ENCODE data around the gene ASB11.

The ASB11 gene

DNA sequence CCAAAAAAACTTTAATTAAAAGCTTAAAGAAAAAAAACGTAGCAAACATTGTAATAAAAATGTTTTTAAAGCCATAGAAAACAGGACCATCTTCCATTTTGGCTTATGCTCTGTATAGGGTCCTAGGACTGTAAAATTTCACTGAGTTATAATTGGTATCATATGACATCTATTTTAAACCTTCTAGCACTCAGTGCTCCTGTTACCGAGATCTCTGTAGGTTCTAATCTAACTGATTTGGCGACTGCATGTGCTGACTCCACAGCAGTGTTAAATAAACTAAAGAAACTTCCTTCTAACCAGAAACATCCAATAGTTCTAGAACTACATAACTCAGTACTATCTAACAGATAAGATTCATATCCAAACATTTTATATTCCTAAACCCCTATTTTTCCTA, at the start of gene ASB11:
Gene ASB11 (minus strand): TSS at position 132 of the 400 bp plus-strand sequence. CDS start 35 bp downstream, at position 97.
- CTCF ChIA-PET = interaction anchor here (0.6 kb wide), 1 partner anchor 73 kb away, joined by 3 read pairs; no protein-coding TSS in a partner anchor
- POLR2A ChIA-PET (ENCODE audit: low non-redundant PET) = no interaction called here
- no peak for TF ChIP-seq CTCF (conservative IDR thresholded peaks at IDR 0.05; ENCODE audit: low read depth)
- no peak for DNase-seq (ENCODE audit: low spot score)
- no peak within 1 kb of the TSS for H3K27ac ChIP-seq

DNA sequence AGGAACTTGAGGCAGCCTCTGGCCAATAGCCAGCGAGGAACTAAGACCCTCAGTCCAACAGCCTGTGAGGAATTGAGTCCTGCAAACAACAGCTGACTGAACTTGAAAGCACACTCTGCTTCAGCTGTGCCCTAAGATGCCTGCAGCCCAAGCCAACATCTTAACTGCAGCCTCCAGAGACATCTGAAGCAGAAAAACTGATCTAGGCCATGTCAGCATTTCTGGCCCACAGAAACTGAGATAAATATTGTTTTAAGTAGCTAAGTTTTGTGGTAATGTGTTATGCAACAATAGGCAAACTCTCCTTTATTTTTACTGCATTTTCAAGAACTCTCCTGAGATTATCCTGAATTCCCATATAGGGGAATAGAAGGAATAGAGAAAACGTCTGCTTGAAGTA, 44.3 kb upstream of the ASB11 start:
- POLR2A ChIA-PET (ENCODE audit: low non-redundant PET) = no interaction called here
- CTCF ChIA-PET = interaction anchor here (0.7 kb wide), 1 partner anchor 108 kb away, joined by 5 read pairs; no protein-coding TSS in a partner anchor
- H3K27ac ChIP-seq = no peak overlapping the region
- no peak for DNase-seq (ENCODE audit: low spot score)
- no peak for TF ChIP-seq CTCF (conservative IDR thresholded peaks at IDR 0.05; ENCODE audit: low read depth)

DNA sequence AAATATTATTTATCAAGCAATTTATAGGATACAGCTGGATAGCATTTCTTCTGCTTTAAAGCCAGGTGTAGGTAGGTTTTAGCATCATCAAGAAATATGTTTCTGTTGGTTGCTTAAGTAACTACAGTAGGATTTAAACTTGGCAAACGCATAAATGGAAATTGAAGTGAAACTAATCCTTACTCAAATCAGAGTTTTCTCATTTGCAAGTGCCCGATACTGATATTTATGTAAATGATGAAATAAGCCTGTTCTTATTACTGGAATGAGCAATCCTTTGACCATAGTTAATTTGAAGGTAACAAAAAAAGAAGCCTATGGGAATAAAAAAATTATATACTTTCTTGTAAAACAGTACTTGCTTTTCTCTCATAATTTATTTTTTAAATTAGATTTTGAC, 43.1 kb upstream of the ASB11 start:
- no peak for TF ChIP-seq CTCF (conservative IDR thresholded peaks at IDR 0.05; ENCODE audit: low read depth)
- POLR2A ChIA-PET (ENCODE audit: low non-redundant PET) = no interaction called here
- DNase-seq (ENCODE audit: low spot score) = no peak
- CTCF ChIA-PET = no interaction called here
- no peak overlapping the region for H3K27ac ChIP-seq

DNA sequence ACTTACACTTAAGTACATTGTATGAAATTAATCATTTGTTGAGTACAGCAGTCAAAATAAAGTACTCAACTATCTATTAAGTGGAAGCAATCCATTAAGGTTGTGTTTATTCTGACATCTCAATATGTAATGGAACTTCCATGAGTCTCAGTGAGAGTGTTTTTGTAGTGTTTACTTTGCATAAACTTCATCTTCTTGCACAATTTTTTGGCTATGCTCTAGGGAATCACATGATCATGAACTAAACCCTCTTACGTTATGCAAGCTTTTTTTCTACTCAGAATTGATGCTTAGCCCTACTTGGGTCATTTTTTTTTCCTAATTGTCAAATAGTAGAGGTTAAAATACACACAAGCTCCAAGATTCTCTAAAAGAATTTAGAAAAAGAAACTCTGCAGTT, 41.0 kb upstream of the ASB11 start:
- DNase-seq (ENCODE audit: low spot score) = no peak
- no peak overlapping the region for H3K27ac ChIP-seq
- no peak for TF ChIP-seq CTCF (conservative IDR thresholded peaks at IDR 0.05; ENCODE audit: low read depth)
- ChIA-PET POLR2A (ENCODE audit: low non-redundant PET) (no interaction called here), CTCF (no interaction called here)

DNA sequence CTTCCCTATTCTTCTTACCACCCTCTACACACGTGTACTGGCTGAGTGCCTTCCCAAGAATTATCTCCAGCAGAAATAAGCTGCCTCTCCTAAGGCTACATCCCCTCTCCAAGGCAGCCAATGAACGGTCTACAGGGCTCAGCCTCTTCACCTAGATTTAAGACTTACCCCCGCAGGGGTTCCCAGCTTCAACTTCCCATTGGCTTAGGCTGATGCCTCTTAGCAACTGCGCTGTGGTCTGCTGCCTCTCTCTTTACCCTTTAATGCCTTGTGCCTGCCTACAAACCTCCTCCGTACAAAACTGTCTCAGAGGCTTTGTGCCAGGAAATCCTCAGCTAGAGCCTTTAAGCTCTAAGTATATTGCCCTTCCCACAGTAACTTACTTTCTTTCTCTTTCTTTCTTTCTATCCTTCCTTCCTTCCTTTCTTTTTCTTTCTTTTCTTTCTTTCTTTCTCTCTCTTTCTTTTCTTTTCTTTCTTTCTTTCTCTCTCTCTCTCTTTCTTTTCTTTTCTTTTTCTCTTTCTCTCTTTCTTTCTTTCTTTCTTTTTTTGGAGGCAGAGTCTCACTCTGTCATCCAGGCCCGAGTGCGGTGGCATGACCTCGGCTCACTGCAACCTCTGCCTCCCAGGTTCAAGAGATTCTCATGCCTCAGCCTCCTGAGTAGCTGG, 35.0 kb upstream of the ASB11 start:
- TF ChIP-seq CTCF (conservative IDR thresholded peaks at IDR 0.05; ENCODE audit: low read depth) = no peak
- POLR2A ChIA-PET (ENCODE audit: low non-redundant PET) = no interaction called here
- no peak overlapping the region for H3K27ac ChIP-seq
- DNase-seq (ENCODE audit: low spot score) = no peak
- CTCF ChIA-PET = interaction anchor here (0.6 kb wide), 1 partner anchor 118 kb away, joined by 3 read pairs; no protein-coding TSS in a partner anchor

GRCh38 chrX:15349046-15349445, 33.6 kb upstream of the ASB11 start:
- POLR2A ChIA-PET (ENCODE audit: low non-redundant PET) = no interaction called here
- TF ChIP-seq CTCF (conservative IDR thresholded peaks at IDR 0.05; ENCODE audit: low read depth) = peak; percentile 54
- CTCF ChIA-PET = interaction anchor here (0.8 to 1.0 kb wide), 2 partner anchors 118 to 223 kb away, joined by 3 to 4 read pairs; no protein-coding TSS in a partner anchor
- H3K27ac ChIP-seq = no peak overlapping the region
- peak; percentile 11 for DNase-seq (ENCODE audit: low spot score)

Measured in RWPE1 (cell line).